Esophagus muscularis mucosa (tissue), 3 donors: ENCODE results near the gene AASDH.

ENCODE experiments used
- POLR2A ChIP-seq: fragments of 450-650 bp; IDR thresholded peaks from one replicate; pipeline ENCODE4 v1.6.1; 2017; ENCODE audit warnings: antibody characterized with exemption, moderate library complexity, mild to moderate bottlenecking, low read depth
- TF ChIP-seq, protein P1 (sequence below), 3 experiments: fragments of 200-600 bp in 2 of 3; fragments of 450-650 bp in 1 of 3; sonication (generic) in 2 of 3; IDR thresholded peaks; one replicate each; pipeline ENCODE4 v1.5.1; 2017 to 2019; ENCODE audit warnings: antibody characterized with exemption in 3 of 3, mild to moderate bottlenecking in 2 of 3, moderate library complexity in 1 of 3

DNA sequence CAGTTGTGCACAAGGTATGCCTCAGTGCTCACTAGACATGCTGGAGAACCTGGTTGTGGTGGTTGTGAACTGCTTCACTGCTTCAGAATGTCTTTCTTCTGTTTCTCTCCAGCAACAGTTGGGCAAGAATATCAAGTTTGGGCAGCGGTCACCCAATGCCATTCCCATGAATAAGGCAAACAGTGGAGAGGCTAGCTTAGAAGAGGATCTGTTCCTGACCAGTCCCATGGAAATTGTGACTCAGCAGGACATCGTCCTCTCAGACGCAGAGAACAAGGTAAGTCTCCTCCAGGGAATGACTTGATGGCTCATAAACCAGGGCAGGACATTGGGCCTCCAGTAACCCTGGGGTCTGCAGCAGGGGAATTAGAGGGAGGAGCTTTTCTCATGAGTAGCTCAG lies 79.9 kb downstream of the AASDH start:
- TF ChIP-seq, protein P1, sequence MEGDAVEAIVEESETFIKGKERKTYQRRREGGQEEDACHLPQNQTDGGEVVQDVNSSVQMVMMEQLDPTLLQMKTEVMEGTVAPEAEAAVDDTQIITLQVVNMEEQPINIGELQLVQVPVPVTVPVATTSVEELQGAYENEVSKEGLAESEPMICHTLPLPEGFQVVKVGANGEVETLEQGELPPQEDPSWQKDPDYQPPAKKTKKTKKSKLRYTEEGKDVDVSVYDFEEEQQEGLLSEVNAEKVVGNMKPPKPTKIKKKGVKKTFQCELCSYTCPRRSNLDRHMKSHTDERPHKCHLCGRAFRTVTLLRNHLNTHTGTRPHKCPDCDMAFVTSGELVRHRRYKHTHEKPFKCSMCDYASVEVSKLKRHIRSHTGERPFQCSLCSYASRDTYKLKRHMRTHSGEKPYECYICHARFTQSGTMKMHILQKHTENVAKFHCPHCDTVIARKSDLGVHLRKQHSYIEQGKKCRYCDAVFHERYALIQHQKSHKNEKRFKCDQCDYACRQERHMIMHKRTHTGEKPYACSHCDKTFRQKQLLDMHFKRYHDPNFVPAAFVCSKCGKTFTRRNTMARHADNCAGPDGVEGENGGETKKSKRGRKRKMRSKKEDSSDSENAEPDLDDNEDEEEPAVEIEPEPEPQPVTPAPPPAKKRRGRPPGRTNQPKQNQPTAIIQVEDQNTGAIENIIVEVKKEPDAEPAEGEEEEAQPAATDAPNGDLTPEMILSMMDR (IDR thresholded peaks at IDR 0.05): no peak
- no peak for TF ChIP-seq POLR2A
